ENCODE data around the gene IGFLR1. TPM values are rescaled to one million over a fixed set of nuclear protein-coding genes. Genes with fewer than 3 reads are reported as not detected.
A peak's percentile ranks its signal among the peaks of the same experiment; 100 is the strongest.

IGFLR1 gene
- total RNA-seq, 2 donors from 2014 or later = 80.4 to 193 TPM

GRCh38 chr19:35744430-35745327 is 2.4 kb upstream of the IGFLR1 start:
- H3K4me1 Mint-ChIP-seq (ENCODE audit: low read depth in 2 of 2) = peaks cover 47 to 55% of the 10 kb centered on the region in 2 donors
- ATAC-seq (peak; percentile 71 to 77), DNase-seq (ENCODE audit: low spot score) (peak; percentile 95)
- peak overlapping the region; percentile 94 to 97 for H3K27ac Mint-ChIP-seq
- H3K4me3 Mint-ChIP-seq = peak overlapping the region; percentile 98
- no peaks in the 10 kb centered on the region for H3K9me3 Mint-ChIP-seq
- H3K27me3 Mint-ChIP-seq = no peaks in the 10 kb centered on the region
- H3K36me3 Mint-ChIP-seq = no peaks in the 10 kb centered on the region

DNA sequence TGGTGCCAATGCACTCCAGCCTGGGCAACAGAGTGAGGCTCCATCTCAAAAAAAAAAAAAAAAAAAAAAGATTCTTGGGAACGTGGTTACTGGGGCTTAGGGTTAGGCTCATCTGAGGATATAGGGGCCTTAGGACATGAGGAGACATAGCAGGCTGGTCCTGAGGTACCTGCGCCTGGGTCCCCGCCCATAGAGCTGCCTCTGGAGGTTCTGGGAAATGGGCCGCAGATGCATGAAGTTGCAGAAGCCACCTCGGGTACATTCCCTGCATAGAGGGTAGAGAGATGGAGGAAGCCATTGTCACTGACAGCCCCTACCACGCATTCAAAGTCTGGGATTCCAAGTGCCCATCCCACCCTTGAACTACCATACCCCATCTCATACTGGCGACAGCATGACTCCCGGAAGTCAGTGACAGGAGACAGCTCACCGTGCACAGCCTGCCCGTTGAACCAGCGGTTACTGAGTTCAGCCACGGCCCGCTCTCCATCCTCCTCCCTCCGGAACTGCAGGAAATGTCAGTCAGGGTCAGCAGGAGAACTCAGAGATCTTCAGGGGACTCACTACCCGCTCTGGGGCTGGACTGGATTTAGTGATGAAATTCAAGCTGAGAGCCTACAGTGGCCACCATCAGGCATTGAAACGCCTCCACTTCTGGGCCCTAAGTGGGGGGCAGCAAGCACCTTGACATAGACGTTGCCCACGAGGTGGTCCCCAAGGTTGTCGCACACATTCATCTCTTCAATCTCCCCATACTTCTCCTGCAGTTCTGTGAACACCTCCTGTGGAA is 1.6 kb upstream of the IGFLR1 start:
- Mint-ChIP-seq H3K27me3 (no peaks in the 10 kb centered on the region), H3K4me1 (ENCODE audit: low read depth in 2 of 2) (peaks cover 47 to 49% of the 10 kb centered on the region in 2 donors)

GRCh38 chr19:35741203-35741515 is 1.1 kb downstream of the IGFLR1 start:
- no peaks in the 10 kb centered on the region for H3K9me3 Mint-ChIP-seq
- peak overlapping the region; percentile 95 for H3K4me3 Mint-ChIP-seq
- H3K36me3 Mint-ChIP-seq = no peaks in the 10 kb centered on the region
- ATAC-seq (no peak), DNase-seq (ENCODE audit: low spot score) (no peak)
- H3K27ac Mint-ChIP-seq = peak overlapping the region; percentile 88 to 97
- no peaks in the 10 kb centered on the region for H3K27me3 Mint-ChIP-seq
- H3K4me1 Mint-ChIP-seq (ENCODE audit: low read depth in 2 of 2) = peaks cover 38 to 47% of the 10 kb centered on the region in 2 donors

More for the DNA sequence above, 1.6 kb upstream of the IGFLR1 start:
- no peak for ATAC-seq
- DNase-seq (ENCODE audit: low spot score) = no peak
- Mint-ChIP-seq H3K4me3 (peak overlapping the region; percentile 98), H3K27ac (peak overlapping the region; percentile 94 to 97), H3K9me3 (no peaks in the 10 kb centered on the region), H3K36me3 (no peaks in the 10 kb centered on the region)

- peak; percentile 99 for DNase-seq (ENCODE audit: low spot score)
- Mint-ChIP-seq H3K27ac (peak overlapping the region; percentile 88 to 97), H3K27me3 (no peaks in the 10 kb centered on the region), H3K36me3 (no peaks in the 10 kb centered on the region), H3K9me3 (no peaks in the 10 kb centered on the region), H3K4me1 (ENCODE audit: low read depth in 2 of 2) (peaks cover 33 to 44% of the 10 kb centered on the region in 2 donors), H3K4me3 (peak overlapping the region; percentile 95)
- peak; percentile 86 to 88 for ATAC-seq
Observed at GRCh38 chr19:35740423-35741202, 1.6 kb downstream of the IGFLR1 start.

GRCh38 chr19:35740108-35740422 is 2.2 kb downstream of the IGFLR1 start:
- peak overlapping the region; percentile 95 for H3K4me3 Mint-ChIP-seq
- peak overlapping the region; percentile 88 to 97 for H3K27ac Mint-ChIP-seq
- DNase-seq (ENCODE audit: low spot score) = no peak
- no peaks in the 10 kb centered on the region for H3K9me3 Mint-ChIP-seq
- H3K27me3 Mint-ChIP-seq = no peaks in the 10 kb centered on the region
- H3K4me1 Mint-ChIP-seq (ENCODE audit: low read depth in 2 of 2) = peaks cover 30 to 44% of the 10 kb centered on the region in 2 donors
- ATAC-seq = no peak
- H3K36me3 Mint-ChIP-seq = no peaks in the 10 kb centered on the region

DNA sequence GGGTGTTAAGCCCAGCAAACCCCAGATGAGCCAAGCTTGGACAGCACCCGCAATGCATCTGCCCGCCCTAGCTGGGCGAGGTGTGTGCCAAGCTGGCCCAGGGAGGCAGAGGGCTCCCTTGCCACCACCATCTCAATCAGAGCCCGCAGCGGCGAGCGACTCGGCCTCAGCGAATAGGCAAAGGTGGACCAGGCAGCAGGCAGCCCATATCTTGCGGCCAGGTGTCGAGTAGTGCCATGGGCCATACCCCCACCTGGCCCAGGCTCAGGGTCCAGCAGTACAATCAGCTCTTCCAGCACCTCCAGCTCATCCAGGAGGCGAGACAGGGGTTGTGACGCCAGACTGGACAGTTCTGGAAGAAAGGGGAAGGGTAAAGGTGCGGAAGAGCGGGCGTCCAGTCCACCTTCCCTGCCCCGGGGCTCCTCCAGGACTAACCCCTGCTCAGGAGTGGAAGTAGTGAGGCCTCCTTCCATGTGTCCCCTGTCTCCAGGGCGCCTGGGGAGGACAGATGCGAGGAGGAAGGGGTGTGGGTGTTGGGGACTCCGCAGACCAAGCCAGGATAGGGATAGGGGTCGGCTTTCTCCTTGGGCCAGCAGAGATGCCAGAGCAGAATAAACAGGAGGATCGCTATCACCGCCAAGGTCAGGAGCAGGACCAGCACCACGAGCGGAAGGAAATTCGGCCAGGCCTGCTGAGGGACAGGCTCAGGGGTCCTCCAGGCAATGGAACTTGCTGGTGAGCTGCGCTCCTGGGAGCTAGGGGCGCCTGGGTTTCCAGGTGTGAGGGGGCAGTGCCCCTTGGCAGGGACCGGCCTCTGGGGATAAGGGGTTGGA is 2.8 kb downstream of the IGFLR1 start:
- H3K36me3 Mint-ChIP-seq = peaks cover 2% of the 10 kb centered on the region
- peaks cover 30 to 43% of the 10 kb centered on the region in 2 donors for H3K4me1 Mint-ChIP-seq (ENCODE audit: low read depth in 2 of 2)
- peak overlapping the region; percentile 37 to 58 for H3K27ac Mint-ChIP-seq
- ATAC-seq (no peak), DNase-seq (ENCODE audit: low spot score) (no peak)
- peak overlapping the region; percentile 44 for H3K4me3 Mint-ChIP-seq
- no peaks in the 10 kb centered on the region for H3K27me3 Mint-ChIP-seq
- H3K9me3 Mint-ChIP-seq = no peaks in the 10 kb centered on the region

- Mint-ChIP-seq H3K36me3 (peaks cover 8% of the 10 kb centered on the region), H3K4me3 (peak overlapping the region; percentile 44), H3K27ac (peak overlapping the region; percentile 37 to 58), H3K4me1 (ENCODE audit: low read depth in 2 of 2) (peaks cover 31 to 43% of the 10 kb centered on the region in 2 donors), H3K9me3 (no peaks in the 10 kb centered on the region), H3K27me3 (no peaks in the 10 kb centered on the region)
- DNase-seq (ENCODE audit: low spot score) = no peak
- ATAC-seq = no peak
Observed at GRCh38 chr19:35738887-35739229, 3.4 kb downstream of the IGFLR1 start.

DNA sequence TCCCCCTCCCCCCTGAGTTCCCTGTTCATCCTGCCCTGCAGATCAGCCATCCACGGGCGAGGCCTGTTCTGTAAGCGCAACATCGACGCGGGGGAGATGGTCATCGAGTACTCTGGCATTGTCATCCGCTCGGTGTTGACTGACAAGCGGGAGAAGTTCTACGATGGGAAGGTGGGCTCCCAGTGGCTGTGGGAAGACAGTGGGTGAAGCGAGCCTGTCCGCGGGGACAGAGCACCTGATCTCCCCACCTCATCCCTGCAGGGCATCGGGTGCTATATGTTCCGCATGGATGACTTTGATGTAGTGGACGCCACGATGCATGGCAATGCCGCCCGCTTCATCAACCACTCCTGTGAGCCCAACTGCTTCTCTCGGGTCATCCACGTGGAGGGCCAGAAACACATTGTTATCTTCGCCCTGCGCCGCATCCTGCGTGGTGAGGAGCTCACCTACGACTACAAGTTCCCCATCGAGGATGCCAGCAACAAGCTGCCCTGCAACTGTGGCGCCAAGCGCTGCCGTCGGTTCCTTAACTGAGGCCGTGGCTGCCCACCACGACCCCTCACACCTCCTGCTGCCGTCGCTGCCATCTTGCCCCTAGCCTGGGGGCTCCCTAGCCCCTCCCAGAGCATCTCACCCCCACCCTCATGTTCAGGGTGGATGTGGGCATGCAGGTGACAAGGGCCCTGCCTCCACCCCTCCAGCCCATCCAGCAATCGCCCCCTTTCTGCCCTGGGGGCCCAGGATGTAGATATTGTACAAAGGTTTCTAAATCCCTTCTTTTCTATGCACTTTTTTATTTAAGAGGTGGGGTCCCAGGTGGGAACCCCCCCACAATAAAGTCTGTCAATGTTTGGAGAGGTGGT is 4.0 kb downstream of the IGFLR1 start:
- Mint-ChIP-seq H3K36me3 (peaks cover 9% of the 10 kb centered on the region), H3K4me3 (no peak overlapping the region), H3K27me3 (no peaks in the 10 kb centered on the region), H3K9me3 (no peaks in the 10 kb centered on the region), H3K27ac (peak overlapping the region; percentile 37 to 58), H3K4me1 (ENCODE audit: low read depth in 2 of 2) (peaks cover 31 to 44% of the 10 kb centered on the region in 2 donors)
- no peak for ATAC-seq
- DNase-seq (ENCODE audit: low spot score) = peak; percentile 45

GRCh38 chr19:35736913-35737886 is 5.1 kb downstream of the IGFLR1 start:
- Mint-ChIP-seq H3K27me3 (no peaks in the 10 kb centered on the region), H3K27ac (no peak overlapping the region), H3K4me3 (no peak overlapping the region), H3K9me3 (no peaks in the 10 kb centered on the region), H3K36me3 (peaks cover 9% of the 10 kb centered on the region), H3K4me1 (ENCODE audit: low read depth in 2 of 2) (peaks cover 25 to 37% of the 10 kb centered on the region in 2 donors)
- ATAC-seq (no peak), DNase-seq (ENCODE audit: low spot score) (no peak)

- ATAC-seq = no peak
- DNase-seq (ENCODE audit: low spot score) = no peak
- Mint-ChIP-seq H3K4me3 (no peak overlapping the region), H3K4me1 (ENCODE audit: low read depth in 2 of 2) (peaks cover 14 to 35% of the 10 kb centered on the region in 2 donors), H3K27ac (peak overlapping the region in 1 of 2 donors; percentile 28), H3K36me3 (peaks cover 15% of the 10 kb centered on the region), H3K27me3 (no peaks in the 10 kb centered on the region), H3K9me3 (no peaks in the 10 kb centered on the region)
Observed at GRCh38 chr19:35734889-35735288, 7.4 kb downstream of the IGFLR1 start.

DNA sequence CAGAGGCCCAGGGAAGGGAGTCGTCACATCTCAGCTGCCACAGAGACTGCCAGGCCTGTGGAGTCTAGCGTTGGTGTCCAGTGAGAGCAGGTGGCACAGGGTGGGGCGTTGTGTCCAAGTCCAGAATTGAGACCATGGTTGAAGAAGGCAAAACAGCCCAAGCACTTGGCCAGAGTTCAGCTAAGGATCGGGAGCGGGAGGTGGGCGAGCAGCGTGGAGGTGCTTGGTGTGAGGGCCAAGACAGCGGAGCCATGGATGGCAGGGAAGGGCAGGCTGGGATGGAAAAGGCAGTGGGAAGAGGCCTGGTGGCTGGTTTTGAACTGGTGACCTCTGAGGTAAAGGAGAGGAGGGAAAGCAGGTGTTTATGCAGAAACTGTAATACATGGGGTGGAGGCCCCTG is 8.0 kb downstream of the IGFLR1 start:
- peaks cover 15% of the 10 kb centered on the region for H3K36me3 Mint-ChIP-seq
- no peaks in the 10 kb centered on the region for H3K9me3 Mint-ChIP-seq
- no peak overlapping the region for H3K4me3 Mint-ChIP-seq
- no peaks in the 10 kb centered on the region for H3K27me3 Mint-ChIP-seq
- ATAC-seq = no peak
- H3K27ac Mint-ChIP-seq = peak overlapping the region; percentile 28 to 49
- H3K4me1 Mint-ChIP-seq (ENCODE audit: low read depth in 2 of 2) = peaks cover 14 to 33% of the 10 kb centered on the region in 2 donors
- no peak for DNase-seq (ENCODE audit: low spot score)
